Measurements from ENCODE around the gene SLC25A21.

Gene SLC25A21

DNA sequence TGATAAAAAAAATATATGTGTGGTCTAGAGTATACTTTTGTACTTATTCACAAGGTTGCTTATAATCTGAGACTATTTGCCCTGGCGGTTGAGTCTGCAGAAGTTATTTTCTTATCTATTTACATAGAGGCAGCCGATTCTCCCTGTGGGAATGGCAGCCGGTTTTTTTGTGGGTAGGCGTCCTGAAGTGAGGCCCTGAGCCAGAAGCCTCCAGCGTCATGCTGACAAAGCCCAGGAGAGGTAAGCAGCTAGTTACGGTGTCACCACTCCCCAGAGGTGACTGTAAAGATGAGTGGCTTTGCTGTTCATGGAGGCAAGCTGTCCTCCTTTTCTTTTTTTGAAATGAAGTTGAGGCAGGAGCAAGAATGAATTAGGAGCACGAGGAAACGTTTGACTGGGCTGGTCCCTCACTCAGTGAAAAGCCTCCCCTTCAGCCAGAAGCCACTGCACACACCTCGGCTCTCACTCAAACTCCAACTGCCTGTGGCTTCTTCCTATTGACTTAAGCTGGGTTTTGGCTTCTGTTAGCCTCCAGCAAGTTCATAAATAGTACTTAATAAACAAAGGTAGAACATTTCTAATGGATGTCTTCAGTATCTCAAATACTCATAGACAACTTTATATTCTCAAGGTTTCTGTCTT lies 489.2 kb downstream of the SLC25A21 start:
- DNase-seq = no peak

- DNase-seq = no peak
Measured at GRCh38 chr14:36682338-36682737, 490.1 kb downstream of the SLC25A21 start.

DNA sequence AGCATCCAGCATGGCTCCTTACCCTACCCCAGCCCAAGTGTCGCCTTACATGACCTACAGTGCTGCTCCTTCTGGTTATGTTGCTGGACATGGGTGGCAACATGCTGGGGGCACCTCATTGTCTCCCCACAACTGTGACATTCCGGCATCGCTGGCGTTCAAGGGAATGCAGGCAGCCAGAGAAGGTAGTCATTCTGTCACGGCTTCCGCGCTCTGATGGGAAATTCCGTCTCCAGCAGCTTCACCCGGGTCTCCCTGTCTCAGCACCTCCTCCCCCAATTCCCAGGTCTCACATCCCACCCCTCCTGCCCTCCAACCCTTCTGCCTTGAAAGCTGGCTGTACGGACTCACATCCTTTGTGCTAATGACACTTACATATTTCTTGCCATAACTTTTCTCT lies 496.2 kb downstream of the SLC25A21 start:
- DNase-seq = no peak

DNA sequence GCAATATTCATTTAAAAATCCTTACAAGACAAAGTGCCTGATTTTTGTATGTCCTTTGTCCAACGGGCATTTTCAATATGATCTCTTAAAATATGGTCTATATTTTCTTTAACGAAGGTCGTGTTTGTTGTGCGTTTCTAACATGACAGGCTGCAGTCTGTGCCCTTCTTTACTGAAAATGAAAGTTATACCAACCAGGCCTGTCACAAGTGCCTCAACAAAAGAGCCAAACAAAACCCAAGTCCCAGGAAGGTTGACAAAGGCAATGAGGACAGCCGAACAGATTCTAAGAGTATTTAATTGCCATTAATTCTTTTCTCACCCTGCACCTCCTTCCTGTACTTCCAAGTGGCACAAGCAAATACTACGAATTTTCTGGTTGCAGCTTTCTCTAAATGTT lies 496.8 kb downstream of the SLC25A21 start:
- no peak for DNase-seq

GRCh38 chr14:36674659-36675058 lies 497.7 kb downstream of the SLC25A21 start:
- DNase-seq = no peak

GRCh38 chr14:36672095-36672494 lies 500.3 kb downstream of the SLC25A21 start:
- no peak for DNase-seq

- no peak for DNase-seq
Measured at GRCh38 chr14:36671149-36671548, 501.3 kb downstream of the SLC25A21 start.

DNA sequence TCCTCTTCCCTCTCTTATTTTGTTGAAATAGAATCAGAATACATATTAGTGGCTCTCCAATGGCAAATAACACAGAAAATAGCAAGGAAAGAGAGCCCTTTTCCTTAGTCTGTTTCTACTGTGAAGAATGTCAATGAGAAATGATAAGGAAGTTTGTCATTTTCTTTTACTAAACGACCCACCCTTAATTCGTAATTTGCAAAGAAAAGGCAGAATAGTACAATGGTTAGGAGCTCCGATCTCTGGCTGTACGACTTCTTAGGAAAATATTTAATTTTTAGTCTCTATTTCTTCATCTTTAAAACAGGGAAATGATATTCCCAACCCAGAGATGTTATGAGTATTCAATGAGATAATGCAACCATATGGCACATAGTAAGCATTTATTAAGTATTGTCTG lies 504.7 kb downstream of the SLC25A21 start:
- DNase-seq = no peak

- DNase-seq = no peak
Measured at GRCh38 chr14:36666416-36667206, 505.8 kb downstream of the SLC25A21 start.

DNA sequence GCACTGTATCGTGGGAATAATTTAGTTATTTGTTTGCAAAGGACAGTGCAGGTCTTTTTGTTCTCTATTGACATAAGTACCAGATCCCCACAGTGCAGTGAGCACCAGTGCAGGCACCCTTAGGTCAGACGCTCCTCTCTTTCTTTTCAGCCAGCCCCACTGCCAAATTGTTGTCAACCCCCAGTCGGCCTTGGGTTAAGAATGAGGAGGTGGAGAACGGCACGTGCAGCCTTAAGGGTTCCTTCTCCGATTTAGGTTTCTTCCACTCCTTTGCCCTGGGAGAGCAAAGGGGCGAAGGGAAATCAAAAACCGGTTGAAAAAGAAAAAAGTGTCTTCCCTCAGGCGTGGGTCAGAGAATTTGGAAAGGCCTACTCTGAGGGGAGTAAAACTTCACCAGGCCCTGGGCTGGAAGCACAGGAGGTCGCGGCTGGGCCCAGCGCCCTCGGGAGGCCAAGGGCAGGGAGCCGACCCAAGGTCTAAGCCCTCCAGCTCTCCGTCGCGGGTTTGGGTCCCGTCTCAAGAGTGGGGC lies 506.5 kb downstream of the SLC25A21 start:
- DNase-seq = no peak

DNA sequence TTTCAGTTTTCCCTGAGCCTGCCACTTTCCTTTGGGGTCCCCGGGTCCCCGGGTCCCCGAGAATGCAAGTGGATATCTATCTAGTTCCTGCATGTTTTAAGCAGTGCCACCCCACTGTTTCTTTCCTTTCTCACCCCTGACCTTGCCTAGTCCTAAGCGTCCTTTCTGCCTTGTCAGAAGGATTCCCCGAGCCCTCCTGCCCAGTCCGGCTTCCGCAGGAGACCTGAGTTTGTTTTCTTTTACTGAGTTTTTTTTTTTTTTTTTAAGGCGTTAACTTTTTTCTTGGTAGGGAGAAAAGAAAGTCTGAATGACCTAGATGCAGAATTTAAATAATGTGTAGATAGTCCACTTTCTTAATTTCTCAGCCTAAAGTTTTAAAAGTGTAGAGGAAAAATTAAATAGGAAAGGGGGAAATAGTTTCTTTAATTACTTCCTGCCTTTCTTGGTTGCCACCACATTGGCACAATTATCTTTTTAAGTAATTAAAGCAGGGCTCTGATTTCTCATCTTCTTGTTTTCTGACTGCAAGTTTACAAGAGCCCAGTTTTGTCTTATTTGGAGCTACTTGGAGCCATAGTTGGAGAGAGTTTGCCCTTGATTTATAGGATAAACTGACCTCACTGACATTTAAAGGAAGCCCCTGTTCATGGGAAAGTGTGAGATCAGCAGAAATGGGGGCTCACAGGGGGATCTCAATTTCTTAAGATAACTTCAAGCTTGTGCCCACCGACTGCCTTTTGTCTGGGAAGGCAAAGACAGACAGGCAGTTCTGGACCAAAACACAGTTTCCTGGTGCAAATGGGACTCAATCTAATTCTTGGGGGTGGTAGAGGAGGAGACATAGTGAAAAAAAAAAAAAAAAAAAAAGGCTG lies 507.8 kb downstream of the SLC25A21 start:
- no peak for DNase-seq

DNA sequence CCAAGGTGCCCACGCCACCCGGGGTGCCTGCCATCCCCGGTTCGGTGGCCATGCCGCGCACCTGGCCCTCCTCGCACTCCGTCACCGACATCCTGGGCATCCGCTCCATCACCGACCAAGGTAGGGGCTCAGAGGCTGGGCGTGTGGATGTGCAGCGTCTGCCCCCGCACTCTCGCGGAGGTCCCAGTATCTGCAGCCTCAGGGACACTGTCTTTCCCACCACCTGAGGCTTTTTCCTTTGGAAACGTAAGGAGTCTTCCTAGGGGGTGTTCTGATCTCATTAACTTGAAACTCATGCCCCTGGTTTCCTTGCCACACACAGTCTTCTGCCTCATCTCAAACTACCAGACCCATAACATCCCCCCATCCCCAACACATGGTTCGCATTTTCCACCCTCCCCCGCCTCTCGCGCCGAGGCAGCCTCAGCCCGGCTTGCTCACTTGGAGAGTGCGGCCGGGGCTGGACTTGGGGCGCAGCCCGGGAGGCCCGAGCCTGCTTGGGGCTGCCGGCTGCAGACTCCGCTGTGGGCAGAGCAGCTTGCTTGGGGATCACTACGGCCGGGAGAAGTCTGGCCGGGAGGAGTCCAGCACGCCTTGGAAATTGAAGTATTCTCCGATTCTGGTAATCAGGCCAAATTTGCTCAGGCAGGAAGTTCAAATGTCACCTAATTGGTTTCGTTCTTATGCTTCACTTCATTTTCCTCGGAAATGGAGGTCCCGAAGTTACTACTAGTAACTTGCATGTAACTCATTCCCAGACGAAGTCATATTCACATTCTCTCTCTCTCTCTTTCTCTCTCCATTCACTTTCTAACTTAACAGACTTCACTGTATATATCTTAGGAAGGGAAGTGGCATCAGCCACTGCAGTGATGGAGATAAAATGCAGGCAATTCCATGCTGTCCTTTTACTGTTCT lies 508.7 kb downstream of the SLC25A21 start:
- DNase-seq = no peak

DNA sequence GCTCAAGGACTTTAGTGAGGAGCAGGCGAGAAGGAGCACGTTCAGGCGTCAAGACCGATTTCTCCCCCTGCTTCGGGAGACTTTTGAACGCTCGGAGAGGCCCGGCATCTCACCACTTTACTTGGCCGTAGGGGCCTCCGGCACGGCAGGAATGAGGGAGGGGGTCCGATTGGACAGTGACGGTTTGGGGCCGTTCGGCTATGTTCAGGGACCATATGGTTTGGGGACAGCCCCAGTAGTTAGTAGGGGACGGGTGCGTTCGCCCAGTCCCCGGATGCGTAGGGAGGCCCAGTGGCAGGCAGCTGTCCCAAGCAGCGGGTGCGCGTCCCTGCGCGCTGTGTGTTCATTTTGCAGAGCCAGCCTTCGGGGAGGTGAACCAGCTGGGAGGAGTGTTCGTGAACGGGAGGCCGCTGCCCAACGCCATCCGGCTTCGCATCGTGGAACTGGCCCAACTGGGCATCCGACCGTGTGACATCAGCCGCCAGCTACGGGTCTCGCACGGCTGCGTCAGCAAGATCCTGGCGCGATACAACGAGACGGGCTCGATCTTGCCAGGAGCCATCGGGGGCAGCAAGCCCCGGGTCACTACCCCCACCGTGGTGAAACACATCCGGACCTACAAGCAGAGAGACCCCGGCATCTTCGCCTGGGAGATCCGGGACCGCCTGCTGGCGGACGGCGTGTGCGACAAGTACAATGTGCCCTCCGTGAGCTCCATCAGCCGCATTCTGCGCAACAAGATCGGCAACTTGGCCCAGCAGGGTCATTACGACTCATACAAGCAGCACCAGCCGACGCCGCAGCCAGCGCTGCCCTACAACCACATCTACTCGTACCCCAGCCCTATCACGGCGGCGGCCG lies 509.6 kb downstream of the SLC25A21 start:
- DNase-seq = no peak

- no peak for DNase-seq
Measured at GRCh38 chr14:36662258-36662542, 510.2 kb downstream of the SLC25A21 start.

GRCh38 chr14:36661506-36662257 lies 510.7 kb downstream of the SLC25A21 start, which contains the start of gene PAX9:
TSS of gene PAX9 (plus strand) at chr14:36661860. CDS start at chr14:36662090, 230 bp downstream.
- peak; percentile 56 for DNase-seq

GRCh38 chr14:36660736-36661505 lies 511.5 kb downstream of the SLC25A21 start:
- DNase-seq = no peak

DNA sequence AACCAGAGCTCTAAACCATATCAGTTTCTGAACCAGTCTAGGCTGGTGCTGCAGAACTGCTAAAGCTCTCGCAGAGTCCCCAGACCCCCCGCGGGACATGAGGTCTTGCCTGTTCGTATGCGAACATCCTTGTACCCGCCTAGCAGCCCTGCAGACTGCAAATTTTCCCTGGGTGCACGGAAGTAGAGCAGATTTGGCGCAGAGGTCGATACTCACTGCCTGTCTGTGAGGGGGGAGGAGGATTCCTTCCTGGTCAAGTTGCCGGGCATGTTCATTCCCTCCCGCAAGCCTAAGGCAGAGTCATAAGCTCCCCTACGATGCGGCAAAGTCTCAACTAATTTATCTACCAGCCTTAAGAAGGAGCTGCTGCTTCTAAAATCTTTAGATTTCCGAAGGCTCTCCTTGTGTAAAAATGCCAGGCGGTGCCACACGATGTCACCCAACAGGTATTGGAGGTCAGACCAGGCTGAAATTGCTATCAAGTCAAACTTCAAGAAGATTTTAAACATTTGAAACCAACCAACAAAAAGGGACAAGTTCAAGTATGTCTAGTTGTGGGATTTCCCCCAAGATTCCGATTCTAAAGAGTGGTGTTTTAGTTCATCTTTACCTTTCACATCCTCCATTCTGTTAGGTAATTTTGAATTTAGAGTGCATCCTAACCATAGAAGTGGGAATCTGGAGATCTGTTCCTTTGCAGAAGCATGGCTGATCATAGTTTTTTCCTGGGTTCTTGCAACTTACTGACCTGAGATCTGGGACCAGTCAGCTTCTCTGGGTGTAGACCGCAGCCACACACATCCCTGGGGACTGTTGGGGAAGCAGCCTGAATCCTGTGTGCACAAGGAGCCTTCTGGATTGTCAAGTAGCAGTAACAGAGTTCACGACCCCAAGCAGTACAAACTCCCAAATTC lies 512.3 kb downstream of the SLC25A21 start:
- DNase-seq = no peak

Measured in fibroblast of skin of scalp (primary cell).